Stimulated activated CD8-positive, alpha-beta memory T cell treated with anti-CD3 and anti-CD28 coated beads, Interleukin-15, amount 100 ng/mL, for 24 hours (primary cell): Measurements from ENCODE around the gene POLR2A.

Experiments
- DNase-seq: peaks from one replicate; pipeline ENCODE4 v3.0.0-alpha.2; 2020; ENCODE audit warnings: low read depth

The POLR2A gene

GRCh38 chr17:7508846-7509245 lies 24.7 kb downstream of the POLR2A start:
- no peak for DNase-seq

- DNase-seq = no peak
Observed at GRCh38 chr17:7509937-7510336, 25.8 kb downstream of the POLR2A start.

- no peak for DNase-seq
Observed at GRCh38 chr17:7511108-7511507, 26.9 kb downstream of the POLR2A start.

- DNase-seq = no peak
Observed at GRCh38 chr17:7512105-7512504, 27.9 kb downstream of the POLR2A start.

GRCh38 chr17:7512824-7513540 lies 28.8 kb downstream of the POLR2A start:
- no peak for DNase-seq

GRCh38 chr17:7513850-7514419 lies 29.8 kb downstream of the POLR2A start:
- no peak for DNase-seq

- no peak for DNase-seq
Observed at GRCh38 chr17:7515911-7516610, 31.9 kb downstream of the POLR2A start.

GRCh38 chr17:7523033-7523432 lies 38.9 kb downstream of the POLR2A start:
- DNase-seq = no peak

GRCh38 chr17:7528842-7529241 lies 44.7 kb downstream of the POLR2A start:
- no peak for DNase-seq

GRCh38 chr17:7530023-7530900 lies 46.1 kb downstream of the POLR2A start:
- no peak for DNase-seq

GRCh38 chr17:7538050-7538449 lies 53.9 kb downstream of the POLR2A start:
- DNase-seq = no peak

- no peak for DNase-seq
Observed at GRCh38 chr17:7538891-7539545, 54.9 kb downstream of the POLR2A start.

GRCh38 chr17:7541074-7541621 lies 57.0 kb downstream of the POLR2A start:
- DNase-seq = no peak

- no peak for DNase-seq
Observed at GRCh38 chr17:7544911-7545310, 60.7 kb downstream of the POLR2A start.

- peak; percentile 21 for DNase-seq
Observed at GRCh38 chr17:7548585-7549400, 64.6 kb downstream of the POLR2A start, which contains the start of gene TNFSF12. Gene TNFSF12, plus strand, starts transcription at chr17:7549058. Its CDS starts 96 bp downstream, at chr17:7549154.
